Activated T-helper 1 cell treated with Interleukin-2 at 50 U/mL for 16 hours (primary cell): Measurements from ENCODE around the gene PCBP2.

Source experiments
- DNase-seq: peaks from one replicate; pipeline ENCODE4 v3.0.0-alpha.2; 2020; ENCODE audit warnings: low read depth

PCBP2 gene

DNA sequence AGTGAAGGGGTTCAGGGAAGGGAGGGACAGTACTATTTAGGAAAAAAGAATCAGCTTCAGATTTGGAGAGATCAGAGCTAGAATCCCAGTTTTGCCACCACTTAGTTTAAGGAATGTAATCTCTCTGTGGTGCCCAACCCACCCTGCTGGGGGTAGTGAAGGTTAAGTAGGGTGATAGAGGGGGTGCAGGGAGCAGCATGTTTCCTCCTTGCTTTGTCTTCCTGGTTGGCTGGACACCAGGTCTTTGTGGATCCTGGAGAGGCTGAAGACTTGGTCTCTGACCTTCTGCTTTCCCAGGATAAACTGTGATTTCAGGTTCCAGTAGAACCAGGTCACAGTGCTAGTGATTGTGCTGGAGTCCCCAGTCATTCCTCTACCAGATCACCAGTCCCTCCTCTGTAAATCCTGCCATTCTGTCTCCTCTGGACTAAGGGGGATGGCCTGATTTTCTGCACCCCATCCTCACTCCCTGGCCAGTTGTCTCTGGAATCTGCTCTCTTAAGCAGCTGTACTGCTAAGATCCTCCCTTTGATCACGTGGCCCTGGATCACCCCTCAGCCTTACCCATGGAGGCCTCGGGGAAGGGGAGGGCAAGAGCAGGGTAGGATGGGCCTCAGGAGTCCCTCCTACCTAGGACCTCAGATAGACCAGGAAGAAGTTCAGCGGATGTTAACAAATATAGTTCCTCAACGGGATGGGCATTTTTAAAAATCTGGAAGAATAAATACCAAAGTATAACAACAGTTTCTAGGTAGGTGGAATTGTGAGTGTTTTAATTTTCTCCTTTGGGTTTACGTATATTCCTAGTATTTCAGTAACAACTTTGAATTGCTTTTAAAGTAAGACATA is 44.2 kb downstream of the PCBP2 start:
- DNase-seq: no peak

DNA sequence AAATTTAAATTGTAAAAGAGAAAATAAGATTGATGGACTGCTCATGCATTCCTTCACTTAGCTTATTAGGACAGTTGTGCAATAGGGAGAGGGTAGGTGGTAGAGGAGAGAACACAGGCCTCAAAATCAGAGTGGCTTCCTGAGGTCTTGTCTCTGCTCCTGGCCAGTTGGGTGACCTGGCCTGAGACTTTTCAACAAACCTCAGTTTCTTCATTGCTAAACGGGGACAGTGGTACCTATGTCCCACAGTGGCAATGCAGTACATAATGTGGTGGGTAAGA is 44.8 kb downstream of the PCBP2 start:
- no peak for DNase-seq

DNA sequence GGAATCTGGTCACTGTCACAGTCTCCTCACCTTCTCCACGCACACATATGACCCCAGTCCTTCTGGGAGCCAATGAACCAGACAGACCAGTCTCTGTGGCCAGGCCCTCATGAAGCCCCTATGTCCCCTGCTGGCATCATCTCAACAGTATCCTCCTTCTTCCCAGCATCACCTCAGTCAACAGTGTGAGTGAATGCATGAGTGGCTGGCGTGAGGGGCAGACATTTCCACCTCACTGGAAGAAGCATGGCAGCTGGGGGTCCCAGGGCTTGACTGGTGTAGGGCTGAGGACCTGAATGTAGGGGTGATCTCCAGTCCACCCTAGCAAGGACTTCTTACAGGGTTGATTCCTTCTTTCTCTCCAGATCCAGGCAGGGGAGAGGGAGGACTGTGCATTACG is 45.6 kb downstream of the PCBP2 start:
- no peak for DNase-seq

GRCh38 chr12:53498235-53498630 is 46.3 kb downstream of the PCBP2 start:
- DNase-seq: no peak

- DNase-seq: peak; percentile 42
Observed at GRCh38 chr12:53499266-53500141, 47.6 kb downstream of the PCBP2 start, which contains the start of gene MAP3K12. MAP3K12 (minus strand) TSS chr12:53499458; CDS start chr12:53487391, 12,067 bp downstream.

- DNase-seq: no peak
Observed at GRCh38 chr12:53500142-53500775, 48.4 kb downstream of the PCBP2 start.

DNA sequence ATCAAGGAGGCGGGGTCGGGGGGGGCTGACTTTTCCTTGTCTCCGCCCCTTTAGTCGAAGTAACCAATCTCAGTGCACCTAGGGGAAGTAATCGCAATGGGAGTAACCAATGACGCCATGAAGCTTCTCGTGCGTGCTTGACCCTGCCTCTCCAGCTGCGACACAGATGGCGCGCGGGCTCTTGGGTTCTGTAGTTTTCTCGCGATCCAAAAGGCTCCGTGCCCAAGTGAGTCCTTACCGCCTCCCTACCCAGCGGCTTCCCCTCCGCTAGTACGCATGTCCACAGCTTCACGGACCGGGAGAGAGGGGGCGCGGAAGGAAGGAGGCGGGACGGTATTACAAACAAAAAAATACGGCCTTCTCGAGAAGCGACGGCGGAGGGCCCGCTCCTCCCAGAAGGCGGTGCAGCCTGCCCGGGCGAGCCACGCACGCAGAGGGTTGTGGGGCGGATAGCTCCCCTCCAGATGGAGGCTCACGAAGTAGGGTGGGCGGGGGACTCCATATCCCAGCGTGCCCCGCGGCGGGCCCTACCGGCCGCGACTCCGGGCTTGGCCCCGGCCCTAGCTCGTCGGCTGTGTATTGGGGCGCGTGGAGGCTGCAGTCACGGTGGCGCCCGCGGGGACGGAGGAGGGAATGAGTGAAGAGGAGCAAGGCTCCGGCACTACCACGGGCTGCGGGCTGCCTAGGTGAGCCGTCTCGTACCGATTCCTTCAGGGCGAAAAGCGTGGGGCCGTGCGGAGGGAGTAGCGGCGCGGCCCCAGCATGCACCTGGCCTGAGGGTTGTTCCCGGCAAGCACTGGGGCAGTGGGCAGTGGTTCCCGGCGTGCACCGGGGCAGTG is 49.1 kb downstream of the PCBP2 start, which contains the start of gene TARBP2:
Gene TARBP2, plus strand, starts transcription at position 508 of the 839 bp plus-strand sequence. Its CDS starts 126 bp downstream, at position 634.
- DNase-seq: peak; percentile 96

DNA sequence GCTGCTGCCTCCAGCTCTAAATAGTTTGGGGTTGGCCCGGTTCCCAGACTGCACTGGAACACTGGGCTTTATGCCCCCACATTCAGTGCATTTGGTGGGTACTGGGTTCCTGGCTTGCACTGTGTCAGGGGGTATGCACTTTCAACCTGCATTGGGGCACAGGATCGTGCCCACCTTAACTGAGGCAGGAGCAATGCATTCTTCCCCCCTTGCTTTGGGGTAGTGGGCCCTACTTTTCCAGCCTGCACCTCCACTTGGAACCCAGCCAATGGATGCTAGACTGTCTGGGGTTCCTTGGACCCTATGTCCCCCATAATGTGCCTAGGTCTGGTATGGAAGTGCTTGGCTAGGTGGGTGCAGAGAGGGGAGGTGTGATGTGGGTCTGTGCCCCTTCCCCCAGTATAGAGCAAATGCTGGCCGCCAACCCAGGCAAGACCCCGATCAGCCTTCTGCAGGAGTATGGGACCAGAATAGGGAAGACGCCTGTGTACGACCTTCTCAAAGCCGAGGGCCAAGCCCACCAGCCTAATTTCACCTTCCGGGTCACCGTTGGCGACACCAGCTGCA is 49.8 kb downstream of the PCBP2 start:
- no peak for DNase-seq

DNA sequence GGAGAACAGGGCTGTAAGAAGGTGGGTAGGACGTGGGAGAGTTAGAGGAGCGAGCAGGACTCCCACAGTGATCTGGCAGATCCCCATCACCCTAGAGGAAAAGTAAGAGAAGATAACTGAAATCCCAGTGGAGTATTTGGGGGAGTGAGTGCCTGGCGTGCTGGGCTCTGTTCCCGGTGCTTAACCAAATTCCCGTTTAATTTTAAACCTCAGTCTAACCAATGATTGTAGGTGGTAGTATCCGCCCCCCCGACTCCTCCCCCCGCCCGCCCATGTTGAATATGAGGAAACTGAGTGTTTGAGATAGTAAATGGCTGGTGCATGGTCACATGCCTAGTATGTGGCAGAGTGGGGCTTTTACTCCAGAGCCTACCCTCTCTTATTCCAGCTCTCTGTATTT is 50.4 kb downstream of the PCBP2 start:
- no peak for DNase-seq

- DNase-seq: no peak
Observed at GRCh38 chr12:53502983-53503728, 51.3 kb downstream of the PCBP2 start.

DNA sequence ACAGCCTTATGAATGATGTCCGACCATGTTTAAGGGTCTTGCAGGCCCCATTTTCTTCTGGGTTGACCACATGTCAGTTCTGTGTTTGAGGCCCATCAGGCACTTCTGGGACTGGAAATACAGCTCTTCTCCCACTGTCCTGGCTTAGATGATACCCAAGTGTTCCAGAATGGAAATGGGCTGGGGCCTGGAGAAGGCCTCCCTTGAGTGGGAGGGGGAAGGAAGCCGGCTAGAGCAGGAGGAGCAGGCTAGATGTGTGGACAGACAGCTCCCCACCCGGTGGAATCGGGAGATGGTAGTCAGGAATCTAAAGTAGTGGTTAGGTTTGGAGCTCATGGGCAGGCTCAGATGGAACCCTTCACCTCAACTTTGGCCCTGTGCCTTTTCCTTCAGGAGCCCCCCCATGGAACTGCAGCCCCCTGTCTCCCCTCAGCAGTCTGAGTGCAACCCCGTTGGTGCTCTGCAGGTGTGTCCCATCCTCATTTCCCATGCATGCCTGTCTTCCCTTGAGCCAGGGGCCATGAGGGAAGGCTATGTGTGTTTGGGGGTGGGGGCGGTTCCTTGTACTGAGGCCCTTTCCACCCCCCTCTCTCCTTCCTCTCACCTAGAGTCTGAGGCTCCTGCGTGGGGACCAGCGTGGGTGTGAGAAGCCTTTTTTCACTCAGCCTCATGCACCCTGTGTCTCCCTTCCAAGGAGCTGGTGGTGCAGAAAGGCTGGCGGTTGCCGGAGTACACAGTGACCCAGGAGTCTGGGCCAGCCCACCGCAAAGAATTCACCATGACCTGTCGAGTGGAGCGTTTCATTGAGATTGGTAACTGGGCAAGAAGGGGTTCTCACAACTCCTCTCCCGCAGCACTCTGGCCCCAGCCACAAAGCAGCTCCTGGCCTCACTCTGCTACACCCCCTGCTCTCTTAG is 52.4 kb downstream of the PCBP2 start:
- DNase-seq: no peak

DNA sequence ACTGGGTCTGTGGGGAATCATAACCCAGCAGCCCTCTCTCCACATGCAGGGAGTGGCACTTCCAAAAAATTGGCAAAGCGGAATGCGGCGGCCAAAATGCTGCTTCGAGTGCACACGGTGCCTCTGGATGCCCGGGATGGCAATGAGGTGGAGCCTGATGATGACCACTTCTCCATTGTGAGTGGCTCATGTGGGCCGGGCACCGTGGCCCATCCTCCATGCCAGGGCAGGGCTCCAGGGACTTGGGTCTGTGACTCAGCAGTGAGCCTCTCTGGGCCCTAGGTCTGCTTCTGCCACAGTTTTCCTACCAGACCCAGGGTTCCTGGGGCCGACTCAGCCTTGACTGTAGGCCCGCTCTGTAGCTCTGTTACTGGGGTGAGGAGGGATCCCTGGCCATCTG is 53.2 kb downstream of the PCBP2 start:
- DNase-seq: no peak

- no peak for DNase-seq
Observed at GRCh38 chr12:53505555-53506449, 53.9 kb downstream of the PCBP2 start.

- DNase-seq: no peak
Observed at GRCh38 chr12:53506450-53506785, 54.5 kb downstream of the PCBP2 start.

- DNase-seq: no peak
Observed at GRCh38 chr12:53506881-53507602, 55.1 kb downstream of the PCBP2 start, which contains the start of gene NPFF. NPFF (minus strand) TSS chr12:53507484; CDS start chr12:53507474, 10 bp downstream.

DNA sequence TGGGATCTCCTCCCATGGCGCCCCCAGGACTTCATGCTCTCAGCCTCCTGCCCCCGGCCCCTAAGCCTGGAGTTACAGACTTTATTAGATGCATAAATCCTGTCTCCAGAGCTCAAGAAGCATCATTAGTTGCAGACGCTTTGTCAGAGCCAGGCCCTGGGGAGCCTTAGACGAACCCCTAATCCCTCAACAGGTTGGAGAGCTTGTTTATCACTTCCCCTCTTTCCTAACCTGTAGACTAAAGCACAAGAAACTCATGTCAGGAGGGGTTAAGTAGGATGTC is 55.6 kb downstream of the PCBP2 start:
- no peak for DNase-seq

DNA sequence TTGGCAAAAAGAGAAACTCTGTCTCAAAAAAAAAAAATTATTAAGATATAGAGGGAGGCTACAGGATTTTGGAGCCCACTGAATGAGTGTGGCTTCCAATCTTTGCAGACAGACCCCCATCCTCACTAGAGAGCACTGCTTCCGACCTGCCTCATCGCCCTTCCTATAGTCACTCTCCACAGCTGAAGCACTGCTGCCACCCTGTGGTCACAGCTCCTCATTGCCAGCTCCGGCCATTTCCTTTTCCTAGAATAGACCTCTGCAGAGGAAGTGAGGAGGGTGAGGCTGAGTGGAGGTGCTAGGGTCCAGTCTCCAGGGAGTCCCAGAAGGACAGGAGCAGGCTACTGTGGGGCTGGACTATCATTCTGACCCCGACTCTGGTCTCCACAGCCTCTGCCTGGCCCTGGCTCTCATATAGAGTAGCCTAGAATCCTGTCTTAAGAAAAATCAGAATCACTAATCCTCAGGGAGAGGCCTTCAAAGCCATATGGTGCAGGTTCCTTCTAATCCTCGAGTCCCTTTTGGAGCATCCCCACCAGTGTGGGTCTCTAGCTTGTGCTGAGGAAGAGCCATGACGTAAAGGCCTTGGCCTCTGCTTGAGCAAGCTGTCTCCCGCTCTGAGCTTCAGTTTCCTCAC is 56.8 kb downstream of the PCBP2 start:
- DNase-seq: peak; percentile 68
